NCI-H2081 treated with DMSO at 0.1 percent for 48 hours (cell line): ENCODE results near the gene TOLLIP.

Experiments
- DNase-seq: peaks from one replicate; lab custom pipeline; 2025; lab: John Stamatoyannopoulos, UW

Gene TOLLIP

DNA sequence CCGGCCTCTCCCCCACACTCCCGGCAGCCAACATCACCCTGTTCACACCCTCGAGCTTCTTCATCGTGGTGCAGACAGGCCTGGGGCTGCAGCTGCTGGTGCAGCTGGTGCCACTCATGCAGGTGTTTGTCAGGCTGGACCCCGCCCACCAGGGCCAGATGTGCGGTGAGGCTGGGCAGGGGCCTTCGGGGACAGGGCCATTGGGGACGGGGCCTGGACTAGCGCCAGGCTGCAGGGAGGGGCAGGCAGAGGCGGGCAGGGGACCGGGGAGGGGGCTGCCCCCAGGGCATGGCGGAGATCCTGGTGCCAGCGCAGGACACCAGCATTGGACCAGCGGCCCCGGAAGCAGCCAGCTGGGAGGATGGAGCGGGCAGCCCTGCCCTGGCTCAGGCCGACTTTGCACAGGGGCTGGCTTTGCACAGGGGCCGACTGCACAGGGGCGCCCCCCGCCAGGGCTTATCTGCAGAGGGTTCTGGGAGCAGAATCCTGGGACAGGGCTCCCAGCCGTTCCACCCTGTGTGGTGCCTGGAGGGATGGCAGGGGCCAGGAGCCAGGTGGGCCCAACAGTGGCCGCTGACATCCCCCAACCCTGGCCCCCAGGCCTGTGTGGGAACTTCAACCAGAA lies 77.9 kb downstream of the TOLLIP start:
- no peak for DNase-seq

DNA sequence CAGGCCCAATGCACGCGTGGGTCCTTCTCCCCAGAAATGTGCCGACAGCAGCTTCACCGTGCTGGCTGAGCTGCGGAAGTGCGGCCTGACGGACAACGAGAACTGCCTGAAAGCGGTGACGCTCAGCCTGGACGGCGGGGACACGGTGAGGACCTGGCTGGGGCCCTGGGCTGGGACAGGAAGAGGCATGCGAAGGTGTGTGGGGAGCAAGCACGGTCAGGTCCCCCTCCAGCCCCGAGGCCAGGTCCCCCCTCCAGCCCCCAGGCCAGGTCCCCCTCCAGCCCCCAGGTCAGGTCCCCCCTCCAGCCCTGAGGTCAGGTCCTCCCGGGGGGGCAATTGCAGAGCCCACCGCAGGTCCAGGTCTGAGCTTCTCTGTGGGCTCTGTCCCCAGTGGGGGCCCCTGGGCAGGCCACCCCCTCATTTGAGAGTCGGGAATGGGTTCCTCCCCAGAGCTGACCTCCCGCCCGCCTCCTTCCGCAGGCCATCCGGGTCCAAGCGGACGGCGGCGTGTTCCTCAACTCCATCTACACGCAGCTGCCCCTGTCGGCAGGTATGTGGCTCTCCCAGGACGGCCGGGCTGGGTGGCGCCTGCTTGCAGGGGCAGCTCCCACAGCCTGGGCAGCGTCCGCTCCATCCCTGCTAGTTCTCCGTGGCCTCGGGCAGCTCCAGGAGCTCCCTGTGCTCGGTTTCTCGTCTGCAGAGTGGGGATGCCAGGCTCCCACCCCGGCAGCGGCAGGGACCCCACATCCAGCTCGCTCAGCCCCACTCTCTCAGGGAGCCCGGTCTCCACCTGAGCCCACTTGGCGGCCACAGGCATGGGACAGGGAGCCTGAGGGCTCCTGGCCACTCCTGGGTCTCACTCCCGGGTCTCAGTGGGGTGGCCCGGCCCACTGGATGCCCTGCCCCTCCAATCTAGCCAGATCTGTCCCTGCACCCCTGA lies 78.7 kb downstream of the TOLLIP start:
- no peak for DNase-seq

DNA sequence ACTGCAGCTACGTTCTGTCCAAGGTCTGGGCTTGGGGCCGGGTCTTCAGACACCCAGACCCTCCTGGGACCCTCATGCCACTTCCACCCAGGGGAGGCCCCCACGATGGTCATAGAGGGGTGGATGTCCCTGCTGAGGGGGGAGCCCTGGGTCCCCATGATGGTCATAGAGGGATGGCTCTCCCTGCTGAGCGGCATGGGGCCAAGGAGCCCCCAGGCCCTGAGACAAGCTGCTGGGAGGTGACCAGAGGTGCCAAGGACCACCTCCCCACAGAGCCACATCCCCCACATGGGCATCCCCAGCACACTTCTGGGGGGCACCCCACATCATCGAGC lies 79.3 kb downstream of the TOLLIP start:
- DNase-seq, result no peak

DNA sequence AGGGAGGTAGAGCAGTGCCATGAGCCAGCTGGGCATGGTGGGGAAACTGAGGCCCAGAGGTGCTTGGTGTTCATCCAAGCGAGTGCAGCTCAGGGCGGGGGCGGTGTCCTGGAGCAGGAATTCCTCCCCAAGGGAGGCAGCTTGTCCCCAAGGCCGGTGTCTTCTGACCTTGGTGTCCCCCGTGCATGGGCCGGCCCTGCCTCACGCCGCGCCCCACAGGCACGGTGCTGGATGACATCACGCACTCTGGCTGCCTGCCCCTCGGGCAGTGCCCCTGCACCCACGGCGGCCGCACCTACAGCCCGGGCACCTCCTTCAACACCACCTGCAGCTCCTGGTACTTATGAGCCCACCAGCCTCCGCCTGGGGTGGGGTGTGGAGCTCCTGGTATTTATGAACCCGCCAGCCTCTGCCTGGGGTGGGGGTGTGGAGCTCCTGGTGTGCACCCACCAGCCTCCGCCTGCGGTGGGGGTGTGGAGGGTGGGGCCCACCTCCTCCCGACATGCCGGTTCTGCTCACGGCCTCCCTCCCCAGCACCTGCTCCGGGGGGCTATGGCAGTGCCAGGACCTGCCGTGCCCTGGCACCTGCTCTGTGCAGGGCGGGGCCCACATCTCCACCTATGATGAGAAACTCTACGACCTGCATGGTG lies 79.8 kb downstream of the TOLLIP start:
- no peak for DNase-seq

DNA sequence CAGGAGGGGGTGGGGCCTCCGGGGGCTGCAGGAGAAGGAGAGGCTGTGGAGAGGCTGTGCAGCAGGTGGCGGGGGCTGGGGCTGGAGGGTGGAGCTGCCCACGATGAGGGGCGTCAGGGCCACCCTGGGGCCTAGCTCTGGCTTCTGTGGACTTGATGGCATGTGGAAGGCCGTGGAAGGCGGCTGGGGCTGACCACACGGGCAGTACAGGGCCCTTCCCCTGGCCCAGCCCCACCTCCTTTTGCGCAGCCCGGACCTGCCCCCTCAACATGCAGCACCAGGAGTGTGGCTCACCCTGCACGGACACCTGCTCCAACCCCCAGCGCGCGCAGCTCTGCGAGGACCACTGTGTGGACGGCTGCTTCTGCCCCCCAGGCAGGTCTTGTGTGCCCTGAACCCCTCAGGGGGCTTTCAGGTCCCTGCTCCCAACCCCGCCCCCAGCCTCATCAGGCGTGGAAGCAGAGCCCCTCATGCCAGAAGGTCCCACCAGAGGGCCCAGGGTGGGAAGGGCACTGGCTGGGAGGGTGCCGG lies 80.4 kb downstream of the TOLLIP start:
- DNase-seq, result no peak

DNA sequence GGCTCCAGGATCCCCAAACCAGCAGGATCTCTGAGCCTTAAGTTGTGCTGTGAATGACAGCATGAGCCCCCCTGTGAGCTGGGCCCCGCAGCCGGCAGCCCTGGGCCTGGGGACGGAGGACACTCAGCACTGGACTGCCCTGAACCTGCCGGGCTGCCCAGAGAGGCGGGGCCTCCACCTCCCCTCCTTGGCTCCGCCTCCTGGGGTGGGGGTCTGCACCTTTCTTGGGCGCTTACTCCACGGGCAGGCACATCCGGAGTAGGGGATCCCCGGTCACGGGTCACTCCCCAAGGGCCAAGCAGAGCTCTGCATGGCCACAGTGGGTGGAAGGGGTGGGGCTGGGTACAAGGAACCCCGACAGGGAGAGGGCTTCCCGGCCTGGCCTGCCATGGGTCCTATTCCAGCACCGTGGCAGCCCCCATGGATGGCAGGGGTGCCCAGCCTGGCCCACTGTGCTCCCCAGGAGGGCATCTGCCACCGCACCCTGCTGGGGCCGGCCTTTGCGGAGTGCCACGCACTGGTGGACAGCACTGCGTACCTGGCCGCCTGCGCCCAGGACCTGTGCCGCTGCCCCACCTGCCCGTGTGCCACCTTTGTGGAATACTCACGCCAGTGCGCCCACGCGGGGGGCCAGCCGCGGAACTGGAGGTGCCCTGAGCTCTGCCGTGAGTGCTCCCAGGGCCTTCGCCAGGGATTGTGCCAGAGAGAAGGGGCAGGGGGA lies 81.2 kb downstream of the TOLLIP start:
- no peak for DNase-seq

DNA sequence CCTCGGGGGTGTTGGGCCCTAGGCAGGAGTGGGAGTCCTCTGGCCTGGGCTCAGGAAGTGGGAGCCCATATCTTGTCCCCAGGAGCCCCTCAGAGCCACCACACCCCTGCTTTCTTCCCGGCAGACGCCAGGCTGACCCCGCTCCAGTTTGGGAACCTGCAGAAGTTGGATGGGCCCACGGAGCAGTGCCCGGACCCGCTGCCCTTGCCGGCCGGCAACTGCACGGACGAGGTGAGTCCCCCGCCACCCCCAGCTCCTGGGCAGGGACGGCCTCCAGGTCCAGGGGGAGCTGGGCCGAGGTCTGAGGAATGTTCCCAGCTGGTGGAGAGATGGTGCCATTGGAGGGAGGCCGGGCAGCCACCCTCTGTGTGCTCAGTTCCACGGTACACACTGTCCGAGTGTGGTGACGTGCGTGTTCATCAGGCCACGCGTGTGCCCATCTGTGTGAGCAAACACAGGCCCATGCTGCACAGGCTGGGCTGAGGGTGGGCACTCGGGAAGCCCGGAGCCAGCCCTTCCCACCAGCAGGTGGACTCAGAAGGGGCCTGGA lies 81.8 kb downstream of the TOLLIP start:
- no peak for DNase-seq

DNA sequence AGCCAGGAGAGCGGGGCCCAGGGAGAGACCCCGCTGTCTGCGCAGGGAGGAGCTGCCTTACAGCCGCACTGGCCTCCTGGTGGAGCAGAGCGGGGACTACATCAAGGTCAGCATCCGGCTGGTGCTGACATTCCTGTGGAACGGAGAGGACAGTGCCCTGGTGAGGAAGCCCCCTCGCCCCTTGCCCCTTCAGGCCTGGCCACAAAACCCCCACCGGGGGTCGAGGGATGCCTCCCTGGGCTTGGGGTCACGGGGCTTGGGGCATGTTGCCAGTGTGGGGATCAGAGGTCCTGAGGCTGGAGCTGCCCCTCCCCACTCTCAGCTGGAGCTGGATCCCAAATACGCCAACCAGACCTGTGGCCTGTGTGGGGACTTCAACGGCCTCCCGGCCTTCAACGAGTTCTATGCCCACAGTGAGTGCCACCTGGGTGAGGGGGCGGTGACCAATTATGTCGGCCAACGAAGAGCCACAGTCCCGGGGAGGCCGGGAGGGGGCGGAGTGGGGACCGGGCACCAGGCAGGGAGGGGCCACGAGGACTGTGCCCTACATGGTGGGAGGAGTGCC lies 82.4 kb downstream of the TOLLIP start:
- DNase-seq, result no peak

DNA sequence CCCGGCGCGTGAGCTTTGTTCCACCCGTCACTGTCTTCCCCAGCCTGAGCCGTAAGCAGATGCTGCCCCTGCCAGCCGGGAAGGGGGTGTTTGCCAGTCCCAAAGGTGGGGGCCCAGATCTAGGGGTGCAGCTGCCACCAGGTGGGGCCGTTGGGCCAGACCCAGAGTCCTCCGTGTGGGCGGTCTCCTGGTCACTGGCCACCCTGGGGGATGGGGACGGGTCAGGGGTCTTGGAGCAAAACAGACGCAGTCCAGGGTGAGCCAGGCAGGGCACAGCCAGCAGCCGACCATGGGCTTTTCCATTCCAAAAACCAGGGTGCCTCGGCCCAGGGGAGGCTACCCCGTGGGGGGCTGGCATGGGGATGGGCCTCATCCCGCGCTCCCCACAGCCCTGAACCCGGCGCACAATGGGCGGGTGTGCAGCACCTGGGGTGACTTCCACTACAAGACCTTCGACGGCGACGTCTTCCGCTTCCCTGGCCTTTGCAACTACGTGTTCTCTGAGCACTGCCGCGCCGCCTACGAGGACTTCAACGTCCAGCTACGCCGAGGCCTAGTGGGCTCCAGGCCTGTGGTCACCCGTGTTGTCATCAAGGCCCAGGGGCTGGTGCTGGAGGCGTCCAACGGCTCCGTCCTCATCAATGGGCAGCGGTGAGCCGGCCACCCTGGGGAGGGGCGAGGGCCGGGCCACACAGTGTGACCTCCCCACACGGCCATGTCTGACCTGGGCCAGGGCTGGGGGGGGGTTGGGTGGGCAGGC lies 83.0 kb downstream of the TOLLIP start:
- no peak for DNase-seq

DNA sequence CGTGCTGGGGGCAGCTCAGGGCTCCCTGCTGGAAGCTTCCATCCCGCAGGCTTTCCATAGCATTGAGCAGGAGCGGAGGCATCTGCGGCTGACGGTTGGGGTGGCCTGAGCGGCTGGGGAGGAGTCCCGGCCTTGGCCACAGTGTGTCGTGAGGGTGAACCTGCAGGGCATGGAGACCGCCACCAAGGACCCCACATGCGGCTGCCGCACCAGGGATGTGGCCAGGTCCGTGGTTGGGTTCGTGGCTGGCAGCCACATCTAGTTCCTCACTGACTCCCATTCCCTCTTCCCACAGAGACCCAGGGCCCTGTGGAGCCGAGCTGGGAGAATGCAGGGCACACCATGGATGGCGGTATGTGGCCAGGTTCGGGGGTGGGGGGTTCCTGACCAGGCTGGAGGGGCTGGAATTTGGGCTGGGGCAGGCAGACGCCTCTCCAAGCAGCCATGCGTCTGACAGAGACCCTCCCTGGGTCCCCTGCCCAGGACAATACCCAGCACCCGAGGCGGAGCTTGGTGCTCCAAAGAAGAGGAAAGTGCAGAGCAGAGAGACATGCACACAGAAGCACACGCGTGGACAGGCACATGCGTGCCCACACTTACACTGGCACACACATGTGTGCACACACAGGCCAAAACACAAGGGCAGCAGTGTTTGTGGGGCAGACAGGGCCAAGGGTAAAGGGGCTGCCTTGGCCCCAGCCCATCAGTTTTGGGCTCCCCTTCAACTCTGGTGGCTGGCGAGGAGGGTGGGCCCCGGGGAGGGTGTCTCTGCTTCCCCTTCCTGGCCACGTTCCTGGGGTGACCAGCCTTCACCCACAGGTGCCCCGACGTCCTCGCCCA lies 83.8 kb downstream of the TOLLIP start:
- no peak for DNase-seq

DNA sequence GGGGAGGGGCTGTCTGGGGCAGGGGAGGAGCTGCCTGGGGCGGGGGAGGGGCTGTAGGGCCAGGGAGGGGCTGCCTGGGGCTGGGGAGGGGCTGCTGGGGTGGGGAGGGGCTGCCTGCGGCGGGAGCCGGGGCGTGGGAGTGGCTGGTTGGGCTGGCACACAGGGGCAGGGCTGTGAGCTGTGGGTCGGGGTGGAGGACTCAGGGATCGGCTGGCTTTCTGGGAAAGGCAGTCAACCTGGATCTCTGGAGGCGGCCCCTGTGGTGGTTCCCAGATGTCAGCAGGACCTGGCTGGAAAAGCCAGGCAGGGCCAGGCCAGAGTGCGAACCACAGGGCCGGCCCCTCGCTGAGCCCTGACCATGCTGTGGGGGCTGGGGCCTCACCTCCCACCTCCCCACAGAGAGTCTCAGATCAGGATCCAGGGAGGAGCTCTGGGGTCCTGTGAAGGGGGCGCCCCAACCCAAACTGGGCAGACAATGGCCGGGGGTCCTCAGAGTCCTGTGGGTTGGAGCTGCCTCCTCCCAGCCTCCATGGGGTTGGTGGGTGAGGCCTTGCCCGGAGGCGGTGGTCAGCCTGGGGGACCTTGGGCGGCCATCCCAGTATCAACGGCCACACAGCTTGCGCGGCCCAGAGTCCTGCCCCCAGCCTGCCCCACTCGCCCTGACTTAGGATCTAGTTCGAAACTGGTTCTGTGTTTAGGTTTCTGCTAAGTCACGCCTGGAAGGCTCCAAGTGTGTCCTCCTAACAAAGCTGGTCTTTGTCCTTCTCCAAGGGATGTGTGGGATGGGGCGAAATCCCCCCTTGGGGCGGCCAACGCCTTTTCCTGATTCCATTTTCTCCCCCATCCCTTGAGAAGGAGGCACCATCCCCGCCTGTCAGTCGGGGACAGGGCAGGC lies 84.7 kb downstream of the TOLLIP start:
- DNase-seq, result no peak
